GM12891 (cell line): Measurements from ENCODE around the gene ARHGAP15.

Source experiments
- PAX5 ChIP-seq: IDR thresholded peaks from 2 replicates; pipeline ENCODE4 v1.6.1; 2011; ENCODE audit warnings: low read length, moderate library complexity, mild to moderate bottlenecking; ENCODE audit not compliant: insufficient read depth, severe bottlenecking
- POLR2A ChIP-seq: IDR thresholded peaks from 2 replicates; pipeline ENCODE4 v1.6.1; 2011; ENCODE audit warnings: low read depth, low read length, control low read depth
- POLR2AphosphoS5 ChIP-seq: IDR thresholded peaks from 2 replicates; pipeline ENCODE4 v1.6.1; 2011; ENCODE audit warnings: low read depth, low read length, control low read depth
- TAF1 ChIP-seq: IDR thresholded peaks from 2 replicates; pipeline ENCODE4 v1.6.1; 2011; ENCODE audit warnings: low read depth, low read length, control low read depth

DNA sequence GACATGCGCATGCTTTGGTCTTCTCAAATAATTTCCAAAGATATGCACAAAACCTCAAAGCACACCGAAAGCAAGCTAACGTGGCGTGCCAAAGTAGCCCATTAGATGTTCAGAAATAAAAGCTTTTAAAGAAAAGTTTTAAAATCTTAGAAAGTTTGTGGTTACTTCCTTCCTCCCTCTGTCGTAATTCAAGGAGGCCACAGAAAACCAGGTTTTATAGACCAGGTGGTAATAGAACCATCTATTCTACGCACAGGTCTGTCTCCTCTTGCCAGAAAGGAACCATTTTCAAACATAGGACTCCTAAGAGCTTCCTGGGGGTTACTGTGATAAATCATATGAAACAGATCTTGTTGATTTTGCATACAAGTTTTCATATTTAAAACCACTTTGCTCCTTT lies 487.2 kb downstream of the ARHGAP15 start:
- TF ChIP-seq POLR2A (no peak), POLR2AphosphoS5 (no peak), TAF1 (no peak), PAX5 (no peak)
